HEK293 (cell line): Measurements from ENCODE around the gene KCNJ16.
A peak's percentile ranks its signal among the peaks of the same experiment; 100 is the strongest.

Experiments used
- BCL11A ChIP-seq: fragments of 450-650 bp; formaldehyde crosslinking; IDR thresholded peaks from 2 replicates; pipeline ENCODE4 v1.5.1; 2016; ENCODE audit warnings: low read depth, missing biosample characterization, missing genetic modification characterization
- IKZF3 ChIP-seq: fragments of 450-650 bp; IDR thresholded peaks from 2 replicates; pipeline ENCODE4 v1.5.0; 2018; ENCODE audit warnings: missing biosample characterization, mild to moderate bottlenecking, missing genetic modification characterization, moderate library complexity
- MYNN ChIP-seq: fragments of 450-650 bp; formaldehyde crosslinking; IDR thresholded peaks from 2 replicates; pipeline ENCODE4 v1.5.1; 2016; ENCODE audit warnings: missing biosample characterization, missing genetic modification characterization, borderline replicate concordance
- OSR2 ChIP-seq: fragments of 450-650 bp; formaldehyde crosslinking; IDR thresholded peaks from 2 replicates; pipeline ENCODE4 v1.5.1; 2016; ENCODE audit warnings: missing biosample characterization, missing genetic modification characterization
- PRDM1 ChIP-seq: fragments of 450-650 bp; formaldehyde crosslinking; IDR thresholded peaks from 2 replicates; pipeline ENCODE4; 2016; ENCODE audit warnings: missing biosample characterization, missing genetic modification characterization
- SETDB1 ChIP-seq: IDR thresholded peaks from one replicate; pipeline ENCODE4 v1.6.1; 2017; ENCODE audit warnings: mild to moderate bottlenecking, low read length, moderate library complexity, mixed read lengths; ENCODE audit not compliant: insufficient read length
- SP7 ChIP-seq: fragments of 450-650 bp; formaldehyde crosslinking; IDR thresholded peaks from 2 replicates; pipeline ENCODE4 v1.5.1; 2016; ENCODE audit warnings: missing biosample characterization, missing genetic modification characterization
- TRIM28 ChIP-seq: IDR thresholded peaks from 2 replicates; pipeline ENCODE4 v1.6.1; 2011; ENCODE audit warnings: low read length, control low read depth, borderline replicate concordance
- WT1 ChIP-seq: fragments of 450-650 bp; formaldehyde crosslinking; IDR thresholded peaks from 2 replicates; pipeline ENCODE4 v1.5.1; 2016; ENCODE audit warnings: missing biosample characterization, missing genetic modification characterization
- ZBTB20 ChIP-seq: fragments of 450-650 bp; formaldehyde crosslinking; IDR thresholded peaks from 2 replicates; pipeline ENCODE4 v1.5.1; 2016; ENCODE audit warnings: missing biosample characterization, missing genetic modification characterization
- ZNF10 ChIP-seq: fragments of 450-650 bp; formaldehyde crosslinking; IDR thresholded peaks from 2 replicates; pipeline ENCODE4 v1.5.1; 2017; ENCODE audit warnings: missing biosample characterization, missing genetic modification characterization
- ZNF112 ChIP-seq: fragments of 450-650 bp; formaldehyde crosslinking; IDR thresholded peaks from 2 replicates; pipeline ENCODE4 v1.5.0; 2017; ENCODE audit warnings: missing biosample characterization, missing genetic modification characterization
- ZNF132 ChIP-seq: fragments of 450-650 bp; formaldehyde crosslinking; IDR thresholded peaks from 2 replicates; pipeline ENCODE4 v1.5.1; 2017; ENCODE audit warnings: missing biosample characterization, missing genetic modification characterization, borderline replicate concordance
- ZNF155 ChIP-seq: fragments of 450-650 bp; formaldehyde crosslinking; IDR thresholded peaks from 2 replicates; pipeline ENCODE4 v1.5.1; 2016; ENCODE audit warnings: missing biosample characterization, missing genetic modification characterization
- ZNF184 ChIP-seq: fragments of 450-650 bp; IDR thresholded peaks from 2 replicates; pipeline ENCODE4 v1.5.1; 2018; ENCODE audit warnings: missing biosample characterization, mild to moderate bottlenecking, missing genetic modification characterization
- ZNF2 ChIP-seq: fragments of 450-650 bp; formaldehyde crosslinking; IDR thresholded peaks from 2 replicates; pipeline ENCODE4 v1.5.1; 2016; ENCODE audit warnings: missing biosample characterization, missing genetic modification characterization
- ZNF211 ChIP-seq: fragments of 450-650 bp; formaldehyde crosslinking; IDR thresholded peaks from 2 replicates; pipeline ENCODE4 v1.5.1; 2016; ENCODE audit warnings: low read depth, missing biosample characterization, missing genetic modification characterization
- ZNF248 ChIP-seq: fragments of 450-650 bp; formaldehyde crosslinking; IDR thresholded peaks from 2 replicates; pipeline ENCODE4 v1.5.1; 2017; ENCODE audit warnings: missing biosample characterization, missing genetic modification characterization
- ZNF266 ChIP-seq: fragments of 450-650 bp; formaldehyde crosslinking; IDR thresholded peaks from 2 replicates; pipeline ENCODE4 v1.5.1; 2016; ENCODE audit warnings: missing biosample characterization, missing genetic modification characterization, low read depth
- ZNF274 ChIP-seq, 2 experiments: fragments of 200-500 bp in 1 of 2; fragments of 450-650 bp in 1 of 2; sonication (Bioruptor generic) in 1 of 2; formaldehyde crosslinking in 1 of 2; IDR thresholded peaks; 2 replicates each; pipeline versions ENCODE4 v1.5.1 to v1.6.1; 2014 to 2016; ENCODE audit warnings: borderline replicate concordance in 1 of 2, inconsistent platforms in 1 of 2, low read length in 1 of 2, missing biosample characterization in 1 of 2, missing genetic modification characterization in 1 of 2
- ZNF324 ChIP-seq: fragments of 450-650 bp; formaldehyde crosslinking; IDR thresholded peaks from 2 replicates; pipeline ENCODE4 v1.5.1; 2016; ENCODE audit warnings: missing biosample characterization, missing genetic modification characterization
- ZNF423 ChIP-seq: fragments of 450-650 bp; formaldehyde crosslinking; IDR thresholded peaks from 2 replicates; pipeline ENCODE4 v1.5.1; 2016; ENCODE audit warnings: missing biosample characterization, missing genetic modification characterization
- ZNF426 ChIP-seq: fragments of 450-650 bp; formaldehyde crosslinking; IDR thresholded peaks from 2 replicates; pipeline ENCODE4 v1.5.1; 2017; ENCODE audit warnings: missing biosample characterization, missing genetic modification characterization, mild to moderate bottlenecking, inconsistent platforms, moderate library complexity
- ZNF433 ChIP-seq: fragments of 450-650 bp; formaldehyde crosslinking; IDR thresholded peaks from 2 replicates; pipeline ENCODE4 v1.5.1; 2016; ENCODE audit warnings: missing biosample characterization, missing genetic modification characterization, low read depth
- ZNF521 ChIP-seq: fragments of 450-650 bp; formaldehyde crosslinking; IDR thresholded peaks from 2 replicates; pipeline ENCODE4 v1.5.1; 2017; ENCODE audit warnings: missing biosample characterization, mild to moderate bottlenecking, missing genetic modification characterization
- ZNF530 ChIP-seq: fragments of 450-650 bp; formaldehyde crosslinking; IDR thresholded peaks from 2 replicates; pipeline ENCODE4 v1.5.1; 2016; ENCODE audit warnings: low read depth, missing biosample characterization, missing genetic modification characterization
- ZNF544 ChIP-seq: fragments of 450-650 bp; formaldehyde crosslinking; IDR thresholded peaks from 2 replicates; pipeline ENCODE4 v1.5.0; 2017; ENCODE audit warnings: missing biosample characterization, missing genetic modification characterization
- ZNF558 ChIP-seq: fragments of 450-650 bp; formaldehyde crosslinking; IDR thresholded peaks from 2 replicates; pipeline ENCODE4 v1.5.1; 2016; ENCODE audit warnings: missing biosample characterization, missing genetic modification characterization
- ZNF677 ChIP-seq: fragments of 450-650 bp; IDR thresholded peaks from 2 replicates; pipeline ENCODE4 v1.5.0; 2018; ENCODE audit warnings: missing biosample characterization, mild to moderate bottlenecking, missing genetic modification characterization, moderate library complexity
- ZNF830 ChIP-seq: fragments of 450-650 bp; IDR thresholded peaks from 2 replicates; pipeline ENCODE4 v1.5.0; 2018; ENCODE audit warnings: missing biosample characterization, missing genetic modification characterization, low read depth, mild to moderate bottlenecking, moderate library complexity
- TF ChIP-seq, protein P1 (sequence below): fragments of 450-650 bp; formaldehyde crosslinking; IDR thresholded peaks from 2 replicates; pipeline ENCODE4 v1.5.1; 2017; ENCODE audit warnings: missing biosample characterization, mild to moderate bottlenecking, missing genetic modification characterization, moderate library complexity
- TF ChIP-seq, protein P2 (sequence below): fragments of 450-650 bp; IDR thresholded peaks from 2 replicates; pipeline ENCODE4 v1.5.1; 2018; ENCODE audit warnings: missing biosample characterization, mild to moderate bottlenecking, missing genetic modification characterization
- TF ChIP-seq, protein P3 (sequence below): fragments of 450-650 bp; formaldehyde crosslinking; IDR thresholded peaks from 2 replicates; pipeline ENCODE4 v1.5.1; 2016; ENCODE audit warnings: missing biosample characterization, missing genetic modification characterization
- TF ChIP-seq, protein P4 (sequence below): fragments of 450-650 bp; formaldehyde crosslinking; IDR thresholded peaks from 2 replicates; pipeline ENCODE4 v1.5.1; 2016; ENCODE audit warnings: missing biosample characterization, missing genetic modification characterization, borderline replicate concordance

KCNJ16 gene

DNA sequence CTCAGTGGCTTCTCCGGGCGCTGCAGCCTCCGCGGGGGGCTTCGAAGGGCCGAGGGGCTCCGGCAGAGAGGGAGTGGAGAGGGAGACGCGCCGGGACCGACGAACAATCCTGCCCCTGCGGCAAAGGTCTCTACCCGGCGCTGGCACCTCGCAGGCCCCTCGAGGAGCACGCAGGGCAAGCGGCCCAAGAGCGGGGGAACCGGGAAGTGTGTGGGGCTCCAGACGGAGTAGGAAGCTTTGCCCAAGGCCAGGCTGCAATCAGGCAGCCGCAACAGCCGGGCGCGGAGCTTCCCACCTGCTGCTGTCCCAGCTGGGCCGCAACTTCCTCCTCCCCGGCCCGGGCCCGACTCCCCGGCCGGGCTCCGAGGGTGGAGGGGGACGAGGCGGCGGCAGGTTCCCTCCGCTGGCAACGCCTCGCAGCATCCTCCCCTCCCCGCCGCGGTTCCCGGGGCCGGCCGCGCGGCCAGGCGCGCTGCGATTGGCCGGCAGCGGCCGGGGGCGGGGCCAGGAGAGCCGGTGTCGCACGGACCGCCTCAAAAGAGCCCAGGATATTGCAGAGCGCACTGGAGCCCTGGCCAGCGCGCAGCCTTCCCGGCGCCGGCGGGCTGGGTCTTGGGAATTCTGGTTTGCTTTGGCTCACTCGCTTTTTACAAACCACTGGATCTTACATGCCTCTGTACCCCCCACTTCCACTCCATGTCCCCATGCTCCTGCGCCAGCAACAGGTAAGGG is 94.1 kb downstream of the KCNJ16 start, which contains the start of gene KCNJ2 (continued):
- TF ChIP-seq, protein P1, sequence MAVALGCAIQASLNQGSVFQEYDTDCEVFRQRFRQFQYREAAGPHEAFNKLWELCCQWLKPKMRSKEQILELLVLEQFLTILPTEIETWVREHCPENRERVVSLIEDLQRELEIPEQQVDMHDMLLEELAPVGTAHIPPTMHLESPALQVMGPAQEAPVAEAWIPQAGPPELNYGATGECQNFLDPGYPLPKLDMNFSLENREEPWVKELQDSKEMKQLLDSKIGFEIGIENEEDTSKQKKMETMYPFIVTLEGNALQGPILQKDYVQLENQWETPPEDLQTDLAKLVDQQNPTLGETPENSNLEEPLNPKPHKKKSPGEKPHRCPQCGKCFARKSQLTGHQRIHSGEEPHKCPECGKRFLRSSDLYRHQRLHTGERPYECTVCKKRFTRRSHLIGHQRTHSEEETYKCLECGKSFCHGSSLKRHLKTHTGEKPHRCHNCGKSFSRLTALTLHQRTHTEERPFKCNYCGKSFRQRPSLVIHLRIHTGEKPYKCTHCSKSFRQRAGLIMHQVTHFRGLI (tag by site-specific recombination): 0 out of 2 replicates have a peak, but pooled peaks have one; percentile 22
- TF ChIP-seq BCL11A (no peak), ZNF530 (tag by site-specific recombination) (no peak), ZNF830 (no peak), OSR2 (tag by site-specific recombination) (no peak), IKZF3 (tag by site-specific recombination) (peak; percentile 39), ZNF266 (no peak), ZNF558 (tag by site-specific recombination) (no peak), PRDM1 (tag by site-specific recombination) (no peak), ZNF274 (IDR thresholded peaks at IDR 0.05; ENCODE audit: low read length) (no peak), ZNF274 (tag by site-specific recombination; IDR thresholded peaks at IDR 0.05; ENCODE audit: borderline replicate concordance) (no peak), ZNF324 (tag by site-specific recombination) (no peak), ZNF544 (tag by site-specific recombination) (no peak), SP7 (tag by site-specific recombination) (peak; percentile 61), TRIM28 (no peak), ZNF112 (tag by site-specific recombination) (no peak), ZNF184 (no peak), ZNF10 (tag by site-specific recombination) (no peak), ZNF423 (tag by site-specific recombination) (peak; percentile 54; the same call in 1 of the 2 replicates), SETDB1 (no peak), MYNN (tag by site-specific recombination) (no peak), ZNF521 (no peak), ZNF155 (tag by site-specific recombination) (no peak), ZNF132 (tag by site-specific recombination) (no peak), ZBTB20 (tag by site-specific recombination) (peak; percentile 82), ZNF677 (tag by site-specific recombination) (no peak), ZNF211 (tag by site-specific recombination) (no peak), ZNF433 (tag by site-specific recombination) (no peak), WT1 (tag by site-specific recombination) (no peak), ZNF248 (no peak), ZNF426 (tag by site-specific recombination) (no peak), ZNF2 (tag by site-specific recombination) (0 out of 2 replicates have a peak, but pooled peaks have one; percentile 25)
- TF ChIP-seq, protein P2, sequence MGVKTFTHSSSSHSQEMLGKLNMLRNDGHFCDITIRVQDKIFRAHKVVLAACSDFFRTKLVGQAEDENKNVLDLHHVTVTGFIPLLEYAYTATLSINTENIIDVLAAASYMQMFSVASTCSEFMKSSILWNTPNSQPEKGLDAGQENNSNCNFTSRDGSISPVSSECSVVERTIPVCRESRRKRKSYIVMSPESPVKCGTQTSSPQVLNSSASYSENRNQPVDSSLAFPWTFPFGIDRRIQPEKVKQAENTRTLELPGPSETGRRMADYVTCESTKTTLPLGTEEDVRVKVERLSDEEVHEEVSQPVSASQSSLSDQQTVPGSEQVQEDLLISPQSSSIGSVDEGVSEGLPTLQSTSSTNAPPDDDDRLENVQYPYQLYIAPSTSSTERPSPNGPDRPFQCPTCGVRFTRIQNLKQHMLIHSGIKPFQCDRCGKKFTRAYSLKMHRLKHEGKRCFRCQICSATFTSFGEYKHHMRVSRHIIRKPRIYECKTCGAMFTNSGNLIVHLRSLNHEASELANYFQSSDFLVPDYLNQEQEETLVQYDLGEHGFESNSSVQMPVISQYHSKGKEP: peak; percentile 23; the same call in 1 of the 2 replicates
- TF ChIP-seq, protein P3, sequence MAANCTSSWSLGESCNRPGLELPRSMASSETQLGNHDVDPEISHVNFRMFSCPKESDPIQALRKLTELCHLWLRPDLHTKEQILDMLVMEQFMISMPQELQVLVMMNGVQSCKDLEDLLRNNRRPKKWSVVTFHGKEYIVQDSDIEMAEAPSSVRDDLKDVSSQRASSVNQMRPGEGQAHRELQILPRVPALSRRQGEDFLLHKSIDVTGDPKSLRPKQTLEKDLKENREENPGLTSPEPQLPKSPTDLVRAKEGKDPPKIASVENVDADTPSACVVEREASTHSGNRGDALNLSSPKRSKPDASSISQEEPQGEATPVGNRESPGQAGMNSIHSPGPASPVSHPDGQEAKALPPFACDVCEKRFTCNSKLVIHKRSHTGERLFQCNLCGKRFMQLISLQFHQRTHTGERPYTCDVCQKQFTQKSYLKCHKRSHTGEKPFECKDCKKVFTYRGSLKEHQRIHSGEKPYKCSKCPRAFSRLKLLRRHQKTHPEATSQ (tag by site-specific recombination): 0 out of 2 replicates have a peak, but pooled peaks have one; percentile 68
- TF ChIP-seq, protein P4, sequence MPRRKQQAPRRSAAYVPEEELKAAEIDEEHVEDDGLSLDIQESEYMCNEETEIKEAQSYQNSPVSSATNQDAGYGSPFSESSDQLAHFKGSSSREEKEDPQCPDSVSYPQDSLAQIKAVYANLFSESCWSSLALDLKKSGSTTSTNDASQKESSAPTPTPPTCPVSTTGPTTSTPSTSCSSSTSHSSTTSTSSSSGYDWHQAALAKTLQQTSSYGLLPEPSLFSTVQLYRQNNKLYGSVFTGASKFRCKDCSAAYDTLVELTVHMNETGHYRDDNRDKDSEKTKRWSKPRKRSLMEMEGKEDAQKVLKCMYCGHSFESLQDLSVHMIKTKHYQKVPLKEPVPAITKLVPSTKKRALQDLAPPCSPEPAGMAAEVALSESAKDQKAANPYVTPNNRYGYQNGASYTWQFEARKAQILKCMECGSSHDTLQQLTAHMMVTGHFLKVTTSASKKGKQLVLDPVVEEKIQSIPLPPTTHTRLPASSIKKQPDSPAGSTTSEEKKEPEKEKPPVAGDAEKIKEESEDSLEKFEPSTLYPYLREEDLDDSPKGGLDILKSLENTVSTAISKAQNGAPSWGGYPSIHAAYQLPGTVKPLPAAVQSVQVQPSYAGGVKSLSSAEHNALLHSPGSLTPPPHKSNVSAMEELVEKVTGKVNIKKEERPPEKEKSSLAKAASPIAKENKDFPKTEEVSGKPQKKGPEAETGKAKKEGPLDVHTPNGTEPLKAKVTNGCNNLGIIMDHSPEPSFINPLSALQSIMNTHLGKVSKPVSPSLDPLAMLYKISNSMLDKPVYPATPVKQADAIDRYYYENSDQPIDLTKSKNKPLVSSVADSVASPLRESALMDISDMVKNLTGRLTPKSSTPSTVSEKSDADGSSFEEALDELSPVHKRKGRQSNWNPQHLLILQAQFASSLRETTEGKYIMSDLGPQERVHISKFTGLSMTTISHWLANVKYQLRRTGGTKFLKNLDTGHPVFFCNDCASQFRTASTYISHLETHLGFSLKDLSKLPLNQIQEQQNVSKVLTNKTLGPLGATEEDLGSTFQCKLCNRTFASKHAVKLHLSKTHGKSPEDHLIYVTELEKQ (tag by site-specific recombination): no peak
